ENCODE results near the gene AK4.

The AK4 gene

GRCh38 chr1:65172936-65173690, 25.1 kb downstream of the AK4 start:
- in situ Hi-C loops (cut with MboI; ENCODE audit: low pct_unique_long_range_greater_than_20kb, low sequenced_read_pairs), result no loop called here
- DNase-seq, result no peak

- in situ Hi-C loops (cut with MboI; ENCODE audit: low pct_unique_long_range_greater_than_20kb, low sequenced_read_pairs), result no loop called here
- peak; percentile 90 for DNase-seq
These were observed 26.6 kb downstream of the AK4 start for GRCh38 chr1:65174585-65174984.

DNA sequence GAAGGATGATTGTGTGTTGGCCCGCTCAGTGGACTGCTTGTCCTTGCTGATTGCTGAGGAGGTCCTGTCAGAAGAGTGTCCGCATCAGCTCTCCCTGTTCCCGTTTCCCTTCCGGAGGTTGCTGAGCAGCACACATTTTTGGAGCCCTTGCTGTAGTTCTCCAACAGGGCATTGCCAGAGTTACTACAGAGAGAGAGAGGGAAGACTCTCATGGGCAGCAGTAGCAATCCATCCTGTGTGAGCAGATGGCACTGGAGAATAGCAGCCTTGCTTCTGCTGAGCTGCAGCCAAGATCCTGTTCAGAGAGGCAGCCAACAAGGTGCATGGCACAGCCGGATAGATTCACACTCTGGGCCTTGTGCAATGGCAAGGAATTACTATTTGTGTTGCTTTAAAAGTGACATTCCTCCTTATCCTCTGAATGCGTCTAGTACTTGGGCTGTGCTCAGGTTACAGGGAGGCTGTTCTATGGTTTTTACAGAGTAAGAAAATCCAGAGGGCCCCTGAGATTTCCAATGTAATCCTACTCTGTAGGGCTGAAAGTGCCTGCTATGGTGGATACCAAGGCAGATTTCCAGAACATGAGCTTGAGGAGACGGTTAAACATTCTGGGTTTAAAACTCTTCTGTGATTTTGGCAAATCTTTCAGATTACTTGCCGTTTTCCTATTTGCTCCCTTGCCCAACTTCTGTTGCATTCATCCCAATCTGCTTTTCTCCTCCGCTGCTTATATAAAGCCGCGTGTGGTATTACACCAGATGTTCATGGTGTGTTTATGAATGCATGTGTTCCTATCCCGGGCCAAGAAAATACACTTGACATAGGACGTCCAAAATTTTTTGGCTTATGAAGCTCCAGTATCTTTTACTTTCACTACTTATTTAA, 27.4 kb downstream of the AK4 start:
- DNase-seq, result no peak
- in situ Hi-C loops (cut with MboI; ENCODE audit: low pct_unique_long_range_greater_than_20kb, low sequenced_read_pairs), result no loop called here

- in situ Hi-C loops (cut with MboI; ENCODE audit: low pct_unique_long_range_greater_than_20kb, low sequenced_read_pairs), result no loop called here
- no peak for DNase-seq
These were observed 28.1 kb downstream of the AK4 start for GRCh38 chr1:65176056-65176450.

DNA sequence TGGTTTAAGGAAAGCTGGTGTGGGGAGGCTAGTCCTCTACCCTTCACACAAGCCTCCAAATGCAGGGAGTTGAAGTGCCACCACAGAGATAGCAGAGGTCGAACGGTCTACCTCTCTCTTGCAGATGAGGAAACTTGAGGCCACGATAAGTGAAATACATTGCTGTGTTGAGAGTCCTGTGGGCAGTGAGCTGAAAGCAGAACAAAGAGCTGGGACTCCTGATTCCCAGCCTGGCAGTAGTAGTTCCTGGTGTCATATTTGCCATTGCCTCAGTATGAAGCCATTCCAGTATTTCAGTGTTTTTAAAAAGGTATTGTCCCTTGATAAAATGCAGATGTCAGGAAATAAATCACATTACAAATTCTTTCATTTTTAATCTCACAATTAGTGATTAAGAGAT, 28.6 kb downstream of the AK4 start:
- in situ Hi-C loops (cut with MboI; ENCODE audit: low pct_unique_long_range_greater_than_20kb, low sequenced_read_pairs), result no loop called here
- peak; percentile 38 for DNase-seq

DNA sequence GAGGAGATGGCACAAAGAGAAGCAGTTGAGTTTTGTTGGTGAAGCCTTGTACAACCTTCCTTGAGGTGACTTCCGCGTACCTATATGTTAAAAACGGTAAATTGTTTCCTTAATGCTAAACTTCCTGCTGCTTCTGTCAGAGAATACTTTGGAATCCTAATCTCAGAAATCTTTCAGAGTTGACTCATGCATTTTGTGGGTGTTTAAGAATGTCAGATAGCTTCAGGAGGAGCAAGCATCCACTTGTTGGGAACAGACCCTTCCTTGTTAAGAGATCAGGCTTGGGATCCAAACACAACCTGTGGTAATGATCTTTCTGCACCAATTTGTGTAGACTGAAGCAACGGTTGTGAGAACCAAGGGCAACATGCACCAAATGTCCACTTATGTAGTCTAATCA, 29.5 kb downstream of the AK4 start:
- in situ Hi-C loops (cut with MboI; ENCODE audit: low pct_unique_long_range_greater_than_20kb, low sequenced_read_pairs), result no loop called here
- no peak for DNase-seq

DNA sequence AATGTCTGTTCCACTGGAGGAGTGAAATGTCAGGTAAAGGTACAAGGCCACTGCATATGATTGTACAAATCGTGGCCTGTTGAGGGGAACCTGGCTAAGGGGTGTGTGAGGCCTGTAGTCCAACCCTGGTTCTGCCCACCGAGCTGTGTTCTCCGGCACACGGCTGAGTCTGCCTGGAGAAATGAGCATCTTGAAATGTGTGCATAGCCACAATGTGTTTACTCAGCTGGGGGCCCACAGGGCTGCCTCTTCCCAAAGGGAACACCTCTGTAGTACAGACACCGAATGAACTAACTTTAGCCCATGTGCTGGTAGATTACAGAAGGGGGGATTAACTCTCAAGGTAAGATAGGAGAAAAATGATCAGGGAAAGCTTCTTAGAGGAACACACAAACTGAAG, 30.2 kb downstream of the AK4 start:
- in situ Hi-C loops (cut with MboI; ENCODE audit: low pct_unique_long_range_greater_than_20kb, low sequenced_read_pairs), result no loop called here
- DNase-seq, result no peak

DNA sequence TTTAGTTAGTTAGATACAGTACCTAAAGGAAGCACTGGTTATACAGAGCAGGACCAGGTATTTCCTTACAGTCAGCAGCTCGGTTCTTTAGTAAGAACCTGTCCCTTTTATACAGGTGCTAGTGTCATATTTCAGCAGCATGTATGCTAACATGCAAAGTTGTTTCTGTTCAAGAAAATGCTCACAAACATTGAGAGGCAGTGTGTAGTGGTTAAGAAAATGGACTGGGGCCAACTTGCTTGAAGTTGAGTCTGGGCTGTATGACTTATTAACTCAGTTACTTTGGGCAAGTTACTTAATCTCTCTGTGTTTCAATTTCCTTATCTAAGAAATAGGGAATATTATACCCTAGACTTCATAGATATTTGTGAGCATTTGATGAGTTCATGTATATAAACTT, 31.1 kb downstream of the AK4 start:
- no peak for DNase-seq
- in situ Hi-C loops (cut with MboI; ENCODE audit: low pct_unique_long_range_greater_than_20kb, low sequenced_read_pairs), result no loop called here

DNA sequence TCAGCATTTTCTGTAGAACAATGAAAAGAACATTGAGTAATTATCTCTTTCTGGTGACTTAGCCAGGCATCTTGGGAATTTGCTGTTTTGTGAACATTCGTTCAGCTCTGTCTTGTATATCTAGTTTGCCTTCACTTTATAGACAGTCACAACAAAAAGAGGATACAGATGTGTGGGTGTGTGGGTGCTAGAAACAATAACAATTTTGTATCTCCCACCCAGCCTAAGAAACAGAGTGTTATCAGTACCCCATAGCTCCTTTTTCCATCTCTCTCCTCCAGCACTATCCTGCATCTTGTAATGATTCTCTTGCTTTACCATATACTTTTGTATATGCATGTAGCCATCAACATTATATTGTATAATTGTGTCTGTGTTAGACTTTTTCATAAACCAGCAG, 33.0 kb downstream of the AK4 start:
- no peak for DNase-seq
- in situ Hi-C loops (cut with MboI; ENCODE audit: low pct_unique_long_range_greater_than_20kb, low sequenced_read_pairs), result no loop called here

DNA sequence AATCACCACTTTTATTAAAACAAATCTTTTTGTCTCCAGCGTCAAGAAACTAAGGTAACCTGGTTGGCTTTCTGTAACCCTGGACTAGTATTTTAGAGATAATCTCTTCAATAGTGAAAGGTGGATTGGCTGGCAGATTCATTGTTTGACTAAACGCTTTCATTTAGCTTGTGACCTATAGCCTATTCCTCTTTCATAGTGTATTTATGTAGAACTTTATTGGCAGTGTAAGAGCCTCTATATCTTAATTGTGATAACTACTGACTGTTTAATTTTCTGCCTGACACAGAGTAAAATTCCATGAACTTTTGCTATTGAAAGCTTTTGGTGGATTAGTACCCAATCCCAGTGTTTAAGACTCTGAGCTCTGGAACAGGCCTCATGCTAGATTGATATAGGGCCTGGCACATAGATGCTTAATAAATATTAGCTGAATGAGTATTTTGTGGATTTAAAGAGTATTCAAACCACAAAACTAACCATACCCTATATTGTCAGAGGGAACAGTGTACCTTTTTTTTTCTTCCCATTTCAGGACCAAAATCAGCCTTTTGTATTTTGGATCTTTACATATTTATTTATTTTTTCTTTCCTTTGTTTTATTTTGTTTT, 34.8 kb downstream of the AK4 start:
- in situ Hi-C loops (cut with MboI; ENCODE audit: low pct_unique_long_range_greater_than_20kb, low sequenced_read_pairs), result no loop called here
- no peak for DNase-seq

- DNase-seq, result no peak
- in situ Hi-C loops (cut with MboI; ENCODE audit: low pct_unique_long_range_greater_than_20kb, low sequenced_read_pairs), result no loop called here
These were observed 41.6 kb downstream of the AK4 start for GRCh38 chr1:65189576-65190115.

GRCh38 chr1:65190229-65190628, 42.2 kb downstream of the AK4 start:
- DNase-seq, result no peak
- in situ Hi-C loops (cut with MboI; ENCODE audit: low pct_unique_long_range_greater_than_20kb, low sequenced_read_pairs), result no loop called here

- in situ Hi-C loops (cut with MboI; ENCODE audit: low pct_unique_long_range_greater_than_20kb, low sequenced_read_pairs), result no loop called here
- no peak for DNase-seq
These were observed 45.2 kb downstream of the AK4 start for GRCh38 chr1:65193129-65193695.

GRCh38 chr1:65195495-65196417, 47.8 kb downstream of the AK4 start:
- in situ Hi-C loops (cut with MboI; ENCODE audit: low pct_unique_long_range_greater_than_20kb, low sequenced_read_pairs), result no loop called here

DNA sequence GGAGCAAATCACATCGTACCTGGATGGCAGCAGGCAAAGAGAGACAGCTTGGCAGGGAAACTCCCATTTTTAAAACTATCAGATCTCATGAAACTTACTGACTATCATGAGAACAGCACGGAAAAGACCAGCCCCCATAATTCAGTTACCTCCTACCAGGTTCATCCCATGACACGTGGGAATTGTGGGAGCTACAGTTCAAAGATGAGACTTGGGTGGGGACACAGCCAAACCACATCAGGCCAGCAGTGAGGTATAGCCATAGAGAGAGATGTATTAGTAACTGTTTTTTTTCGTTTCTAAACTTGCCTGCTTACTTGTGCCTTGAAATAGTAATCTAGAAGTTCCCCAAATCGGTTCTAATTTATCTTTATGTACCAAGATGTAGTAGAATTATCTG, 48.9 kb downstream of the AK4 start:
- no peak for DNase-seq
- in situ Hi-C loops (cut with MboI; ENCODE audit: low pct_unique_long_range_greater_than_20kb, low sequenced_read_pairs), result no loop called here

More at GRCh38 chr1:65195495-65196417, 47.8 kb downstream of the AK4 start:
- no peak for DNase-seq

DNA sequence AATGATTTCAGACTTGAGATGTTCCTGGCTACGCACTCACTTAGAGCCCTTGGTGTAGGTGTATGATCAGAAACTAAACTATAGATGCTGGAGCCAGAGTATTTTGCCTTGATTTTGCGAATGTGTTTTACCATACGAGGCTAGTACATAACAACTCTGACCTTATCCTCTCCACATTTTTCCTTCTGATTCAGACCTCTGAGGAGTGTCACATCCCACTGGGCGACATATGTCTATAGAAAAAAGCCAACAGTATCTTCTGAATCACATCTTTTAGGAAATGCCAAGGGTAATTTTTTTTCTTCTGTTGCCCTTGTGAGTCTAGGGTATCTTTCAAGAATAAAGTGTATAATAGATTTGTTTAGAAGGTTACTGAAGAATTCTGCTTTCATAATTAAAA, 49.6 kb downstream of the AK4 start:
- in situ Hi-C loops (cut with MboI; ENCODE audit: low pct_unique_long_range_greater_than_20kb, low sequenced_read_pairs), result no loop called here

DNA sequence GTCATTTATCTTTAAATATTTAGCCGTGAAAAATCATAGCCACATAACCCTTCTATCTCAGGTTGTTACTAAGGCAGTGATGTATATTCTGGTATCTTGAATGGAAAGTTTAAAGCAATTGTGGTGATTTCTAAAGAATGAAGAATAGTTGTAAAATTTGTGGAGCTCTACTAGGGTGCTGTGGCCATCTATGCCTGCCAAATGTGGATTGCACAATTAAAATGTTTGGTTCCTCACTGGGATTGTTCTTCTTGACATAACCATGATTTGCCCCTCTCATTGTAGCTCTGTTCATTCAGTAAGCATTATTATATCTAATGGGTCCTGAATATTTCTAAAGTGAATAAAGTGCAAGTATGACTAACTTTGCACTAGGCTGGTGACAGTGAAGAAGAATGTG, 50.1 kb downstream of the AK4 start:
- in situ Hi-C loops (cut with MboI; ENCODE audit: low pct_unique_long_range_greater_than_20kb, low sequenced_read_pairs), result no loop called here

More for the DNA sequence above, 49.6 kb downstream of the AK4 start:
- no peak for DNase-seq

DNA sequence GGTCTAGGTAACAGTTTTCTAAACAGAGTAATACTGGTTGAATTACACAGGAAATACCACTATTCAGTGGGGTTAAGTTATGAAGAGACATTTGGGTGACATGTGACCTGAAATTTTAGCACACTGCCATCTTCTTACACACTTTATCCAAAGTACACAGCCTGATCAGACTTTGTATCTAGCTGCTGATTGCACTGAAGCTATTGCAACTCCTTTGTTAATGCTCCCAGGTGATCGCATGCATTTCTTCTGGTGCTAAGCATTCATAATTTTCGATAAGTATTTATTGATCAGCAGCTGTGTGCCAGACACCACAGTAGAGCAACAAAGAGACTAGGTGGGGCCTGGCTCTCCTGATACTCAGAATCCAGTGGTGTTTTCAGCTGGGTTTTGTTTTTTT, 52.4 kb downstream of the AK4 start:
- no peak for DNase-seq
- in situ Hi-C loops (cut with MboI; ENCODE audit: low pct_unique_long_range_greater_than_20kb, low sequenced_read_pairs), result loop anchor here (25.0 kb wide), 1 partner anchor 138 kb away; no protein-coding TSS in a partner anchor

More for the DNA sequence above, 50.1 kb downstream of the AK4 start:
- DNase-seq, result no peak
